ENCODE measurements around the gene ZNF622. TPM values are rescaled to one million over a fixed set of nuclear protein-coding genes. Genes with fewer than 3 reads are reported as not detected.
"Not testable (repeated sequence)": the region's sequence is repeated elsewhere in the genome, so short reads cannot be mapped to it uniquely, and the experiment has no call there.

The ZNF622 gene
- total RNA-seq, 1 donor from 2014 or later, result 32.6 TPM

DNA sequence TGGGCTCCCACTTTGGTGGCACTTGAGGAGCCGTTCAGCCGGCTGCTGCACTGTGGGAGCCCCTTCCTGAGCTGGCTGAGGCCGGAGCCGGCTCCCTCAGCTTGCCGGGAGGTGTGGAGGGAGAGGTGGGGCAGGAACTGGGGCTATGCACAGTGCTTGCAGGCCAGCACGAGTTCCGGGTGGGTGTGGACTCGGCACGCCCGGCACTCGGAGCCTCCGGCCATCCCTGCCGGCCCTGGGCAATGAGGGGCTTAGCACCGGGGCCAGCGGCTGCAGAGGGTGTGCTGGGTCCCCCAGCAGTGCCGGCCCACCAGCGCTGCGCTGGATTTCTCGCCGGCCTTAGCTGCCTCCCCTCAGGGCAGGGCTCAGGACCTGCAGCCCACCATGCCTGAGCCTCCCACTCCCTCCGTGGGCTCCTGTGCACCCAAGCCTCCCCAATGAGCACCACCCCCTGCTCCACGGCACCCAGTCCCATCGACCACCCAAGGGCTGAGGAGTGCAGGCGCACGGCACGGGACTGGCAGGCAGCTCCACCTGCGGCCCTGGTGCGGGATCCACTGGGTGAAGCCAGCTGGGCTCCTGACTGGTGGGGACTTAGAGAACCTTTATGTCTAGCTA, 29.4 kb downstream of the ZNF622 start:
- DNase-seq (ENCODE audit: low spot score in 2 of 2); FAIRE-seq: not testable (repeated sequence)

DNA sequence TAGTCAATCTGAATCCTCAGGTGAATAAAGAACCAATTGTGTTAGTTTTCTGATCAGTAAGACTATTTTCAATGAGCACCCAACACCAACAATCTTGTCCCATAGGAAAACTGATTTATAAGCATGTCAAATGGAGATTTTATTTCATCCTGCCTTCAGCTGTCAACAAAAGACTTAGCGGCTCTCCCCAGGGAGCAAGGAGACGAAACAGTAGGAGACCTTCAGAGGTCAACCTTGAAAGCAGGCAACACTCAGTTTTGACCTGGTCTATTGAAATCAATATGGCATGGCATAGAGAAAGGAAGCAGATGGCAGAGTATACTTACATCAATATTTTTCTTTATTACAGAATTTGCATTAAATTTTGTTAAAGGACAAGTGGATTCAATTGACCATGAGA, 34.1 kb downstream of the ZNF622 start:
- FAIRE-seq, result no peak

GRCh38 chr5:16430349-16431089, 35.1 kb downstream of the ZNF622 start:
- FAIRE-seq (no peak), DNase-seq (ENCODE audit: low spot score in 2 of 2) (no peak)

More for the DNA sequence above, 34.1 kb downstream of the ZNF622 start:
- DNase-seq (ENCODE audit: low spot score in 2 of 2), result no peak

DNA sequence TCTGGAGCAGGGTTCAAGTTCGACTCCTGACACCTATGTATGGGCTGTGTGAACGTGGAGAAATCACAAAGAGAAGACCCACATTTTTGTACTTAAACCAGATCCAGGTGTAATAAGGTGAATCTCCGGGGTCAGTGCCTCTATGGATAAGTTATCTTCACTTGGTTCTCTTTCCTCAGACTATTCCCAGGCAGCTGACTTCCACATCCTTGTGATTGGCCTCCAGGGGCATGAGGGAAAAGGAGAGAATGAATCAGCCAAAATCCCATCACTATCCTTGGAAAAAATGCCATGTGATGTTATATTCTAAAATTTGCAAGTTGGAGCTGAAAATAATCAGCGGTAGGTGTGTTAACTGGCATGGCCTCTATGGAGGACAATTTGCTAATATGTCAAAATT, 37.2 kb downstream of the ZNF622 start:
- no peak for FAIRE-seq
- no peak for DNase-seq (ENCODE audit: low spot score in 2 of 2)

GRCh38 chr5:16427587-16427986, 38.0 kb downstream of the ZNF622 start:
- DNase-seq (ENCODE audit: low spot score in 2 of 2) (peak in 1 of 2 donors; percentile 29), FAIRE-seq (no peak)

GRCh38 chr5:16418471-16418922, 47.1 kb downstream of the ZNF622 start:
- DNase-seq (ENCODE audit: low spot score in 2 of 2) (no peak), FAIRE-seq (no peak)

- FAIRE-seq (no peak), DNase-seq (ENCODE audit: low spot score in 2 of 2) (no peak)
These were observed 48.1 kb downstream of the ZNF622 start for GRCh38 chr5:16417398-16418074.

GRCh38 chr5:16414861-16415260, 50.7 kb downstream of the ZNF622 start:
- FAIRE-seq (no peak), DNase-seq (ENCODE audit: low spot score in 2 of 2) (no peak)

GRCh38 chr5:16413166-16413860, 52.3 kb downstream of the ZNF622 start:
- FAIRE-seq (no peak), DNase-seq (ENCODE audit: low spot score in 2 of 2) (no peak)

DNA sequence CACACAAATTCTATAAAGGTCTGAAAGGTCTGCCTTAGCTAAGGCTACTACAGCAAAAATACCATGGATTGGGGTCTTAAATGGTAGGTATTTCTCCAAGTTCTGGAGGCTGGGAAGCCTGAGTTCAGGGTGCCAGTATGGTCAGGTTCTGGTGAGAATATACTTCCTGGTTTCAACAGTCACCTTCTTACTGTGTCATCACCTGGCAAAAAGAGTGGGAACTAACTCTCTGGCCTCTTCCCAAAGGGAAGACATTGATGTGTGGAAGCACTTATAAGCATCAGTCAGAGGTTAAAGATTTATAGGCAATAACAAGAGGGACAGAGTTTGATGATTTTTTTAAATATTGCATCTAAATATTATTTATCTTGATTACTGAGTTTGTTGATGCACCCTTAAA, 53.0 kb downstream of the ZNF622 start:
- no peak for FAIRE-seq
- DNase-seq (ENCODE audit: low spot score in 2 of 2), result no peak

GRCh38 chr5:16411741-16412455, 53.7 kb downstream of the ZNF622 start:
- FAIRE-seq, result no peak

DNA sequence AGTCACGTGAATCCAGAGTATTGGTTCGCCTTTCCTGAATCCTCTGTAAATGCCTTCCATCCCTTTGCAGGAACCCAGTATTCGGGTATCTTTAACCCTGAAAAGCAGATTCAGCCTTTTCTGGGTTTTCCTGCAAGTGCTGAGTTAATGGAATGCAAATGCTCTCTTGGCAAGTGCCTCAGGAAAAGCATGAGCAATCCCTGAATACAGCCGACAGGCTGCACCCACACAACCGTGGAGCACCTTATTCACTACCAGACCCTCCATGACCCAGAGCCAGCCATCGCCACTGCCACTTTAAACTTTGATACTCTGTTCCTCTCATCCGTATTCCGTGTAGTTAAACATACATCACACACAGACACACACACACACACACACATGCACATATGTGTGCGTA, 54.4 kb downstream of the ZNF622 start:
- no peak for FAIRE-seq
- no peak for DNase-seq (ENCODE audit: low spot score in 2 of 2)

More at GRCh38 chr5:16411741-16412455, 53.7 kb downstream of the ZNF622 start:
- DNase-seq (ENCODE audit: low spot score in 2 of 2), result no peak

DNA sequence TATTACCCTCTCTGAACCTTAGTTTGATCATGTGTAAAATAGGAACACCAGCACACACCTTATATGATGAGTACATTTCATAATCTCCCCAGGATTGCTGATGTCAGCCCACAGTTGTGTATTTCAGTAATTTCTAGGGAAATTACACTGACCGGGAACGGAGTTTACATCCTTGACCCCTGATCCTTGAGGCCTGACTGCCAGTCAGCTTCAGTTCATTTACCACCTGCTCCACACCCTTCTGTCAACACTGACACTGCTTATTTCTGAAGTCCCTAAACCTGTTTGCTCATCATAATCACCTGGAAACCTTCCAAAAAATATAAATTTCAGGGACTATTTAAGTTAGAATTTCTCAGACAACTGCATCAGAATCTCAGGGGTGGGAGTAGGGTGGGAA, 55.3 kb downstream of the ZNF622 start:
- no peak for FAIRE-seq
- DNase-seq (ENCODE audit: low spot score in 2 of 2), result no peak

GRCh38 chr5:16406630-16407029, 59.0 kb downstream of the ZNF622 start:
- no peak for FAIRE-seq
- DNase-seq (ENCODE audit: low spot score in 2 of 2), result no peak

DNA sequence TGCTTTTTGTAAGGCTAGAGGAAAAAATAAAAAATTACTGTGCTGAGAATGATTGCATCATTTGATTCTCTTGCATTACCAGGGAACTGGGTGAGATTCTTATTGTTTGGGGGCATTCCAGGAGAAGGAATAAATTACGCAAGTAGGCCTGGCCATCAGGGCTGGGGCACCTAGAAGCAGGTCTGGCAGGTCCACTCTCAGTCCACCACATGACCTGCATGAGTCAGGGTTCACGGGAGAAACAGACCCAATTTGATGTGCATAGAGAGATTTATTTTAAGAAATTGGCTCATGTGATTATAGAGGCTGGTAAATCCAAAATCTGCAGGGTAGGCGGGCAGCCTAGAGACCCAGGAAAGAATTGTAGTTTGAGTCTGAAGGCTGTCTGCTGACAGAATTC, 59.6 kb downstream of the ZNF622 start:
- no peak for DNase-seq (ENCODE audit: low spot score in 2 of 2)
- FAIRE-seq, result no peak

Other genes starting within 250 kb of the ZNF622 start
- 73.0 TPM for gene RETREG1, start 151.2 kb upstream of the ZNF622 start, total RNA-seq